HepG2 (cell line): ENCODE results near the gene METTL5. TPM values are rescaled to one million over a fixed set of nuclear protein-coding genes. Genes with fewer than 3 reads are reported as not detected.
A peak's percentile ranks its signal among the peaks of the same experiment; 100 is the strongest.

ENCODE experiments used
- ADNP ChIP-seq: sonication (generic); formaldehyde crosslinking; IDR thresholded peaks from 2 replicates; pipeline ENCODE4 v1.4.0; 2020; ENCODE audit warnings: missing genetic modification reagents
- CBFB ChIP-seq: sonication (generic); formaldehyde crosslinking; IDR thresholded peaks from 2 replicates; pipeline ENCODE4 v1.4.0; 2020; ENCODE audit warnings: missing genetic modification reagents
- DMTF1 ChIP-seq: sonication (generic); formaldehyde crosslinking; IDR thresholded peaks from 2 replicates; pipeline ENCODE4 v1.4.0; 2020; ENCODE audit warnings: mild to moderate bottlenecking, missing genetic modification reagents
- EZH2 ChIP-seq: conservative IDR thresholded peaks from 2 replicates; pipeline ENCODE4 v1.6.1; 2012; ENCODE audit warnings: mild to moderate bottlenecking, low read depth, low read length, moderate library complexity
- FOXK2 ChIP-seq: fragments of 450-650 bp; IDR thresholded peaks from 2 replicates; pipeline ENCODE4 v1.6.1; 2016
- SKIL ChIP-seq: sonication (generic); formaldehyde crosslinking; IDR thresholded peaks from 2 replicates; pipeline ENCODE4 v1.8.0; 2022; ENCODE audit warnings: missing genetic modification reagents, mild to moderate bottlenecking, moderate library complexity, borderline replicate concordance
- TMF1 ChIP-seq: sonication (generic); formaldehyde crosslinking; IDR thresholded peaks from 2 replicates; pipeline ENCODE4 v1.8.1; 2022; ENCODE audit warnings: low read depth, missing genetic modification reagents
- ZBTB7A ChIP-seq: sonication (generic); formaldehyde crosslinking; IDR thresholded peaks from 2 replicates; pipeline ENCODE4 v1.8.0; 2022; ENCODE audit warnings: mild to moderate bottlenecking, missing genetic modification reagents
- ZEB1 ChIP-seq: IDR thresholded peaks from 2 replicates; pipeline ENCODE4 v1.6.1; 2012; ENCODE audit warnings: mild to moderate bottlenecking, low read depth, inconsistent platforms; ENCODE audit not compliant: insufficient replicate concordance
- ZNF10 ChIP-seq: sonication (generic); formaldehyde crosslinking; IDR thresholded peaks from 2 replicates; pipeline ENCODE4 v1.4.0; 2020; ENCODE audit warnings: mild to moderate bottlenecking, low read depth, missing genetic modification reagents, borderline replicate concordance
- ZNF121 ChIP-seq: sonication (generic); formaldehyde crosslinking; IDR thresholded peaks from 2 replicates; pipeline ENCODE4 v1.5.0; 2020; ENCODE audit warnings: mild to moderate bottlenecking, missing genetic modification reagents
- ZNF784 ChIP-seq: sonication (generic); formaldehyde crosslinking; IDR thresholded peaks from 2 replicates; pipeline ENCODE4 v1.5.1; 2020; ENCODE audit warnings: missing genetic modification reagents, mild to moderate bottlenecking, borderline replicate concordance
- ZNF850 ChIP-seq: sonication (generic); formaldehyde crosslinking; conservative IDR thresholded peaks from 2 replicates; pipeline ENCODE4 v1.9.0; 2021; ENCODE audit warnings: mild to moderate bottlenecking, missing genetic modification reagents
- polyA plus RNA-seq, 8 experiments: library from polyadenylated mRNA; depleted of rRNA in 3 of 8; stranded (reverse) in 7 of 8; unstranded in 1 of 8; fragments of >200 nt; fragmentation: Illumina TruSeq in 4 of 8; extraction: Trizol in 4 of 8; gene quantifications; 2 replicates each; pipeline versions ENCODE4 v1.2.1 to v1.2.3, GENCODE V29; 2011 to 2016; ENCODE audit warnings: low read depth in 4 of 8, missing spikeins in 1 of 8, mixed read lengths in 1 of 8; ENCODE audit not compliant: insufficient read depth in 1 of 8
- total RNA-seq, 5 experiments: library from RNA; depleted of rRNA; stranded (reverse); fragments of >200 nt; fragmentation: Illumina TruSeq; extraction: Trizol; gene quantifications; 2 replicates each; pipeline ENCODE4 v1.2.3, GENCODE V29; 2016; ENCODE audit warnings: low read depth in 1 of 5
- TF ChIP-seq, protein P1 (sequence below): sonication (generic); formaldehyde crosslinking; IDR thresholded peaks from 2 replicates; pipeline ENCODE4 v1.4.0; 2020; ENCODE audit warnings: mild to moderate bottlenecking, missing genetic modification reagents
- TF ChIP-seq, protein P2 (sequence below): sonication (generic); formaldehyde crosslinking; IDR thresholded peaks from 2 replicates; pipeline ENCODE4 v1.4.0; 2020; ENCODE audit warnings: missing genetic modification reagents
- TF ChIP-seq, protein P3 (sequence below): IDR thresholded peaks from 2 replicates; pipeline ENCODE4 v1.6.1; 2016; ENCODE audit warnings: low read depth

METTL5 gene
- total and polyA plus RNA-seq, 2 of the 13 experiments (the other 11 are each of a cell fraction or from before 2014, with no cell fraction given) = 50.7 to 95.1 TPM

- TF ChIP-seq ZNF850 (CRISPR knock-in tag) (0 out of 2 replicates have a peak, but pooled peaks have one; percentile 67), ADNP (CRISPR knock-in tag) (peak; percentile 80; the same call in 1 of the 2 replicates), ZNF121 (CRISPR knock-in tag) (peak; percentile 78), CBFB (CRISPR knock-in tag) (peak; percentile 79), SKIL (CRISPR knock-in tag) (no peak), TMF1 (CRISPR knock-in tag) (peak; percentile 50; the same call in 1 of the 2 replicates), ZEB1 (no peak), ZNF10 (CRISPR knock-in tag) (no peak), FOXK2 (no peak), EZH2 (no peak), ZBTB7A (peak; percentile 63), ZNF784 (CRISPR knock-in tag) (peak; percentile 98), DMTF1 (CRISPR knock-in tag) (0 out of 2 replicates have a peak, but pooled peaks have one; percentile 86)
- TF ChIP-seq, protein P1, sequence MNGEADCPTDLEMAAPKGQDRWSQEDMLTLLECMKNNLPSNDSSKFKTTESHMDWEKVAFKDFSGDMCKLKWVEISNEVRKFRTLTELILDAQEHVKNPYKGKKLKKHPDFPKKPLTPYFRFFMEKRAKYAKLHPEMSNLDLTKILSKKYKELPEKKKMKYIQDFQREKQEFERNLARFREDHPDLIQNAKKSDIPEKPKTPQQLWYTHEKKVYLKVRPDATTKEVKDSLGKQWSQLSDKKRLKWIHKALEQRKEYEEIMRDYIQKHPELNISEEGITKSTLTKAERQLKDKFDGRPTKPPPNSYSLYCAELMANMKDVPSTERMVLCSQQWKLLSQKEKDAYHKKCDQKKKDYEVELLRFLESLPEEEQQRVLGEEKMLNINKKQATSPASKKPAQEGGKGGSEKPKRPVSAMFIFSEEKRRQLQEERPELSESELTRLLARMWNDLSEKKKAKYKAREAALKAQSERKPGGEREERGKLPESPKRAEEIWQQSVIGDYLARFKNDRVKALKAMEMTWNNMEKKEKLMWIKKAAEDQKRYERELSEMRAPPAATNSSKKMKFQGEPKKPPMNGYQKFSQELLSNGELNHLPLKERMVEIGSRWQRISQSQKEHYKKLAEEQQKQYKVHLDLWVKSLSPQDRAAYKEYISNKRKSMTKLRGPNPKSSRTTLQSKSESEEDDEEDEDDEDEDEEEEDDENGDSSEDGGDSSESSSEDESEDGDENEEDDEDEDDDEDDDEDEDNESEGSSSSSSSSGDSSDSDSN (CRISPR knock-in tag) = peak; percentile 89; the same call in 1 of the 2 replicates
- TF ChIP-seq, protein P2, sequence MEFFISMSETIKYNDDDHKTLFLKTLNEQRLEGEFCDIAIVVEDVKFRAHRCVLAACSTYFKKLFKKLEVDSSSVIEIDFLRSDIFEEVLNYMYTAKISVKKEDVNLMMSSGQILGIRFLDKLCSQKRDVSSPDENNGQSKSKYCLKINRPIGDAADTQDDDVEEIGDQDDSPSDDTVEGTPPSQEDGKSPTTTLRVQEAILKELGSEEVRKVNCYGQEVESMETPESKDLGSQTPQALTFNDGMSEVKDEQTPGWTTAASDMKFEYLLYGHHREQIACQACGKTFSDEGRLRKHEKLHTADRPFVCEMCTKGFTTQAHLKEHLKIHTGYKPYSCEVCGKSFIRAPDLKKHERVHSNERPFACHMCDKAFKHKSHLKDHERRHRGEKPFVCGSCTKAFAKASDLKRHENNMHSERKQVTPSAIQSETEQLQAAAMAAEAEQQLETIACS (CRISPR knock-in tag) = peak; percentile 63; the same call in 1 of the 2 replicates
- TF ChIP-seq, protein P3, sequence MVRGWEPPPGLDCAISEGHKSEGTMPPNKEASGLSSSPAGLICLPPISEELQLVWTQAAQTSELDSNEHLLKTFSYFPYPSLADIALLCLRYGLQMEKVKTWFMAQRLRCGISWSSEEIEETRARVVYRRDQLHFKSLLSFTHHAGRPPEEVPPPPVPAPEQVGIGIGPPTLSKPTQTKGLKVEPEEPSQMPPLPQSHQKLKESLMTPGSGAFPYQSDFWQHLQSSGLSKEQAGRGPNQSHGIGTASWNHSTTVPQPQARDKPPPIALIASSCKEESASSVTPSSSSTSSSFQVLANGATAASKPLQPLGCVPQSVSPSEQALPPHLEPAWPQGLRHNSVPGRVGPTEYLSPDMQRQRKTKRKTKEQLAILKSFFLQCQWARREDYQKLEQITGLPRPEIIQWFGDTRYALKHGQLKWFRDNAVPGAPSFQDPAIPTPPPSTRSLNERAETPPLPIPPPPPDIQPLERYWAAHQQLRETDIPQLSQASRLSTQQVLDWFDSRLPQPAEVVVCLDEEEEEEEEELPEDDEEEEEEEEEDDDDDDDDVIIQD (CRISPR knock-in tag) = peak; percentile 75
Measured at GRCh38 chr2:169824373-169825333, at the start of gene METTL5 (continued).
